Testis (tissue), 3 donors: ENCODE measurements around the gene RAB7B. TPM values are rescaled to one million over a fixed set of nuclear protein-coding genes. Genes with fewer than 3 reads are reported as not detected.
A peak's percentile ranks its signal among the peaks of the same experiment; 100 is the strongest.

Experiments used
- DNase-seq: peaks from one replicate; pipeline ENCODE4 v3.0.0-alpha.2; 2019
- H3K27ac ChIP-seq, 2 donors: fragments of 200-600 bp; sonication (generic); one replicate each; pipeline ENCODE4 v1.5.1; 2019
- H3K27me3 ChIP-seq: fragments of 200-600 bp; sonication (generic); one replicate; pipeline ENCODE4 v1.5.1; 2019
- H3K36me3 ChIP-seq: fragments of 200-600 bp; sonication (generic); one replicate; pipeline ENCODE4 v1.5.1; 2017; ENCODE audit warnings: low read depth; ENCODE audit errors: missing control alignments
- H3K4me1 ChIP-seq: fragments of 200-600 bp; sonication (generic); one replicate; pipeline ENCODE4 v1.5.1; 2019
- H3K4me3 ChIP-seq, 2 donors: fragments of 200-600 bp; sonication (generic); one replicate each; pipeline ENCODE4 v1.5.1; 2017 to 2019
- H3K9me3 ChIP-seq: fragments of 200-600 bp; sonication (generic); one replicate; pipeline ENCODE4 v1.5.1; 2017
- CTCF ChIP-seq, 3 experiments: fragments of 450-650 bp in 2 of 3; fragments of 200-600 bp in 1 of 3; sonication (generic) in 1 of 3; IDR thresholded peaks; one replicate each; pipeline ENCODE4 v1.5.1; 2016 to 2019; ENCODE audit warnings: antibody characterized with exemption in 3 of 3, mild to moderate bottlenecking in 2 of 3, moderate library complexity in 1 of 3
- POLR2A ChIP-seq: fragments of 450-650 bp; IDR thresholded peaks from one replicate; pipeline ENCODE4 v1.6.1; 2017; ENCODE audit warnings: antibody characterized with exemption, mild to moderate bottlenecking, moderate library complexity
- WGBS, 2 donors: methylation state at CpG; one replicate each; pipeline ENCODE4 v1.1.5; 2018; 5-methylcytosine and 5-hydroxymethylcytosine counted together
- intact Hi-C: fragments of 100-400 bp; cut with DNase I; formaldehyde crosslinking; loops from one replicate; pipeline ENCODE4 v1.15.1; 2023; ENCODE audit warnings: low total_unique reads
- polyA plus RNA-seq: library from polyadenylated mRNA; stranded (reverse); fragments of 350-450 nt; fragmentation: Illumina TruSeq; extraction: RNeasy Lipid Tissue Mini Kit (QIAGEN cat#74804); gene quantifications from one replicate; pipeline ENCODE4 v1.2.3, GENCODE V29; 2014; ENCODE audit warnings: low read depth, low replicate concordance; ENCODE audit not compliant: insufficient read depth
- total RNA-seq, 2 donors: library from RNA; depleted of rRNA; stranded (reverse); fragments of >200 nt; gene quantifications; one replicate each; pipeline ENCODE4 v1.2.3, GENCODE V29; 2016

The RAB7B gene
- total and polyA plus RNA-seq, 3 donors from 2014 or later: 1.7 to 8.4 (median 6.2) TPM

GRCh38 chr1:205986292-205986691, 16.9 kb downstream of the RAB7B start:
- intact Hi-C loops: loop anchor here (10.0 kb wide), 1 partner anchor 119 kb away; no protein-coding TSS in a partner anchor
- DNase-seq: no peak
- peak overlapping the region in 1 of 2 donors; percentile 55 for H3K27ac ChIP-seq

GRCh38 chr1:205985330-205986005, 17.7 kb downstream of the RAB7B start:
- no peak for TF ChIP-seq CTCF (IDR thresholded peaks at IDR 0.05)
- TF ChIP-seq POLR2A: no peak
- H3K27ac ChIP-seq: no peak overlapping the region
- no peak overlapping the region for H3K4me3 ChIP-seq
- DNase-seq: no peak
- H3K27me3 ChIP-seq: no peaks in the 10 kb centered on the region
- WGBS, 2 donors: 85 to 91% methylated on average over 9 of the region's 9 CpGs
- H3K9me3 ChIP-seq: no peaks in the 10 kb centered on the region
- intact Hi-C loops: loop anchor here (10.0 kb wide), 1 partner anchor 119 kb away; no protein-coding TSS in a partner anchor
- H3K4me1 ChIP-seq: peaks cover 11% of the 10 kb centered on the region
- H3K36me3 ChIP-seq: no peaks in the 10 kb centered on the region

More at GRCh38 chr1:205986292-205986691, 16.9 kb downstream of the RAB7B start:
- 62 to 65% methylated on average over 3 of the region's 3 CpGs for WGBS, 2 donors
- peaks cover 11% of the 10 kb centered on the region for H3K4me1 ChIP-seq
- no peaks in the 10 kb centered on the region for H3K27me3 ChIP-seq
- TF ChIP-seq CTCF (IDR thresholded peaks at IDR 0.05) (no peak), POLR2A (no peak)
- H3K9me3 ChIP-seq: no peaks in the 10 kb centered on the region
- no peak overlapping the region for H3K4me3 ChIP-seq
- no peaks in the 10 kb centered on the region for H3K36me3 ChIP-seq

DNA sequence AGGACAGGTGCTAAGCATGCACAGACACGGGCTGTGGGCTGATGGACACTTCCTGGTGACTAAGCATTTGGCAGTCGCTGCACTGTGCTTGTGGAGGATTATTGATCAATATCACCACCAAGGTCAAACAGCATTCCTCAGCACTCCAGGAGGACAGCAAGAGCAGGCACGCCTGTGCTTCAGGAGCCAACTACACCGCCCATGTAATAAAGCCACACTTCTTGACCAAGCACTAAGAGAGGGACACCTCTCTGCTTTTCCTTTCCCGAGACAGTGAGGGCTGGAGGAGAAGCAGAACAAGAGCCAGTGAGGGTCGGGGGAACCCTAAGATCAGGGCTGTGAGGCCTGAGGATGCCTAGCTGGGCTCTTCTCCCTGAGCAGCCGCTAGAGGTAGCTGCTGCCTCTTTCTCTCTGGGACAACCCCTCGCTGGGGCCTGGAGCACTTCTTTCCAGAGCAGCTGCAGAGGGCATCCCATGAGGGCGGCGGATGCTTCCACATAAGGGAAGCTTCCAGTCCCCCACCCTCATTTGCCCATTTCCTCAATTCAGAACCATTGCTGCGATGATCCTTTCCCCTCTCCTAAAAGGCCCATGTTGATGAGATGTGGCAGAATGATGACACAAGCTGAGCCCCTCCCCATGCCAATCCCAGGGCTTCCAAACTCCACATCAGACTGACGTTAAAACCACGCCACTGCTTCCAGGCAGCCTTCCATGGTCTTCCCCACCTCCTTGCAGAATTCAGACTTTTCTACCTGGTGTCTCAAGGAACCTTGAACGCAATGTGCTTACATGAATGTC, 19.1 kb downstream of the RAB7B start:
- Histone ChIP-seq H3K36me3 (no peaks in the 10 kb centered on the region), H3K27ac (no peak overlapping the region), H3K4me1 (peaks cover 11% of the 10 kb centered on the region), H3K27me3 (no peaks in the 10 kb centered on the region), H3K9me3 (no peaks in the 10 kb centered on the region), H3K4me3 (no peak overlapping the region)
- peak; percentile 45 to 53 (median 50) for TF ChIP-seq CTCF (IDR thresholded peaks at IDR 0.05)
- no peak for TF ChIP-seq POLR2A
- intact Hi-C loops: loop anchor here (10.0 kb wide), 1 partner anchor 121 kb away; no protein-coding TSS in a partner anchor
- peak; percentile 80 for DNase-seq
- 43 to 59% methylated on average over 11 to 14 of the region's 14 CpGs for WGBS, 2 donors

- H3K27ac ChIP-seq: no peak overlapping the region
- intact Hi-C loops: loop anchor here (10.0 kb wide), 1 partner anchor 124 kb away; no protein-coding TSS in a partner anchor
- H3K4me1 ChIP-seq: peaks cover 13% of the 10 kb centered on the region
- TF ChIP-seq POLR2A: no peak
- no peak for TF ChIP-seq CTCF (IDR thresholded peaks at IDR 0.05)
- H3K4me3 ChIP-seq: no peak overlapping the region
- DNase-seq: no peak
- WGBS, 2 donors: 90 to 100% methylated on average over 1 of the region's 1 CpG
- H3K27me3 ChIP-seq: no peaks in the 10 kb centered on the region
- H3K9me3 ChIP-seq: no peaks in the 10 kb centered on the region
- H3K36me3 ChIP-seq: no peaks in the 10 kb centered on the region
Observed at GRCh38 chr1:205981257-205981656, 21.9 kb downstream of the RAB7B start.
